ENCODE data around the gene PIERCE2.

Gene PIERCE2

GRCh38 chr15:55408012-55408928 lies at the start of gene PIERCE2, which contains the start of gene CCPG1:
PIERCE2 (plus strand) TSS chr15:55408495; CDS start chr15:55408769, 274 bp downstream.
CCPG1 (minus strand) TSS chr15:55408359; CDS start chr15:55389424, 18,935 bp downstream.
- Histone ChIP-seq H3K9me3 (no peaks in the 10 kb centered on the region), H3K4me1 (peaks cover 40% of the 10 kb centered on the region), H4K20me1 (no peaks in the 10 kb centered on the region), H3K27ac (peak within 1 kb of the TSS; percentile 78), H3K27me3 (no peaks in the 10 kb centered on the region), H3K9ac (peak within 1 kb of the TSS; percentile 79), H3K4me2 (peak within 1 kb of the TSS; percentile 87), H3K36me3 (no peaks in the 10 kb centered on the region), H3K4me3 (peak within 1 kb of the TSS; percentile 76)
- TF ChIP-seq Cebpa-rat (IDR thresholded peaks at IDR 0.05): no peak

DNA sequence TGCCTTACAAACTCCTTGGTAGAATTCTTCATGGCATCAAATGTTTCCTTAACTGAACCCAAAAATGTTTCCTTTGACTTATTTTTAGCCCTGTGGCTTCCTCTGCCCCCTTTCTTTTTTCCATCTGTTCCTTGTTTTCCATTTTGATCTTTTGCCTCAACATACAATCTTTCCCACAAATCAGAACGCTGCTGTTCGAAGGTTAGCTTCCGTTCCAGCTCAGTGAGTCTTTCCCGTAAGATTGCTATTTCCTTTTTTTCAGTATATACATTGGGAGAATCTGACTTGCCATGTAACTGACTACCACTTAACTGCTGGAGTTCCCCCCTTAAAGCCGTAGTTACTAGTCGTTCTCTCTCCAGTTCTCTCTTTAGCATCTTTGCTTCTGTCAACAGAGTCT lies 48.0 kb upstream of the PIERCE2 start:
- H3K4me2 ChIP-seq: peak overlapping the region; percentile 76
- no peaks in the 10 kb centered on the region for H3K27me3 ChIP-seq
- peaks cover 19% of the 10 kb centered on the region for H3K36me3 ChIP-seq
- peak overlapping the region; percentile 57 for H3K9ac ChIP-seq
- no peaks in the 10 kb centered on the region for H3K9me3 ChIP-seq
- peak overlapping the region; percentile 57 for H3K27ac ChIP-seq
- H4K20me1 ChIP-seq: no peaks in the 10 kb centered on the region
- H3K4me1 ChIP-seq: peaks cover 32% of the 10 kb centered on the region
- no peak for TF ChIP-seq Cebpa-rat (IDR thresholded peaks at IDR 0.05)
- H3K4me3 ChIP-seq: no peak overlapping the region; the same call in 1 of the 2 replicates

- no peaks in the 10 kb centered on the region for H4K20me1 ChIP-seq
- H3K27ac ChIP-seq: peak overlapping the region; percentile 57; the same call in 1 of the 2 replicates
- no peak overlapping the region for H3K4me3 ChIP-seq
- peaks cover 19% of the 10 kb centered on the region for H3K36me3 ChIP-seq
- no peaks in the 10 kb centered on the region for H3K9me3 ChIP-seq
- peak overlapping the region; percentile 76 for H3K4me2 ChIP-seq
- no peaks in the 10 kb centered on the region for H3K27me3 ChIP-seq
- peaks cover 24% of the 10 kb centered on the region for H3K4me1 ChIP-seq
- no peak for TF ChIP-seq Cebpa-rat (IDR thresholded peaks at IDR 0.05)
- no peak overlapping the region for H3K9ac ChIP-seq
Measured at GRCh38 chr15:55361048-55361447, 47.2 kb upstream of the PIERCE2 start.

DNA sequence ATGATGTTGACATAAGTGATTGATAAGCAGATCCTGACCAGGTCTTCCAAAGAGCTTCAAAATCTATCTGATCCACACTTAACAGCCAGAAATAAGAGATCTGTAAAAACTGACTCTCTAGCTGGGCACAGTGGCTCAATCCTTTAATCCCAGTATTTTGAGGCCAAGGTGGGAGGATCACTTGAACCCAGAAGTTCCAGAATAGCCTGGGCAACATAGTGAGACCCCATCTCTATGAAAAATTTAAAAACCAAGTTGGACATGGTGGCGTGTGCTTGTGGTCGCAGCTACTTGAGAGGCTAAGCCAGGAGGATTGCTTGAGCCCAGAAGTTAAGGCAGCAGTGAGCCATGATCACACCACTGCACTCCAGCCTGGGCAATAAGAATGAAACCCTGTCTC lies 45.7 kb upstream of the PIERCE2 start:
- peaks cover 22% of the 10 kb centered on the region for H3K4me1 ChIP-seq
- no peaks in the 10 kb centered on the region for H3K27me3 ChIP-seq
- no peak overlapping the region for H3K27ac ChIP-seq
- H4K20me1 ChIP-seq: no peaks in the 10 kb centered on the region
- no peak for TF ChIP-seq Cebpa-rat (IDR thresholded peaks at IDR 0.05)
- H3K9me3 ChIP-seq: no peaks in the 10 kb centered on the region
- peaks cover 11% of the 10 kb centered on the region; the same call in 1 of the 2 replicates for H3K36me3 ChIP-seq
- no peak overlapping the region for H3K4me3 ChIP-seq
- no peak overlapping the region for H3K4me2 ChIP-seq
- H3K9ac ChIP-seq: no peak overlapping the region

- Histone ChIP-seq H3K27me3 (no peaks in the 10 kb centered on the region), H3K27ac (no peak overlapping the region), H3K9ac (no peak overlapping the region), H3K4me3 (no peak overlapping the region), H4K20me1 (no peaks in the 10 kb centered on the region), H3K9me3 (no peaks in the 10 kb centered on the region), H3K36me3 (peaks cover 27% of the 10 kb centered on the region), H3K4me1 (peaks cover under 1% of the 10 kb centered on the region), H3K4me2 (no peak overlapping the region)
- TF ChIP-seq Cebpa-rat (IDR thresholded peaks at IDR 0.05): no peak
Measured at GRCh38 chr15:55366981-55367380, 41.3 kb upstream of the PIERCE2 start.

DNA sequence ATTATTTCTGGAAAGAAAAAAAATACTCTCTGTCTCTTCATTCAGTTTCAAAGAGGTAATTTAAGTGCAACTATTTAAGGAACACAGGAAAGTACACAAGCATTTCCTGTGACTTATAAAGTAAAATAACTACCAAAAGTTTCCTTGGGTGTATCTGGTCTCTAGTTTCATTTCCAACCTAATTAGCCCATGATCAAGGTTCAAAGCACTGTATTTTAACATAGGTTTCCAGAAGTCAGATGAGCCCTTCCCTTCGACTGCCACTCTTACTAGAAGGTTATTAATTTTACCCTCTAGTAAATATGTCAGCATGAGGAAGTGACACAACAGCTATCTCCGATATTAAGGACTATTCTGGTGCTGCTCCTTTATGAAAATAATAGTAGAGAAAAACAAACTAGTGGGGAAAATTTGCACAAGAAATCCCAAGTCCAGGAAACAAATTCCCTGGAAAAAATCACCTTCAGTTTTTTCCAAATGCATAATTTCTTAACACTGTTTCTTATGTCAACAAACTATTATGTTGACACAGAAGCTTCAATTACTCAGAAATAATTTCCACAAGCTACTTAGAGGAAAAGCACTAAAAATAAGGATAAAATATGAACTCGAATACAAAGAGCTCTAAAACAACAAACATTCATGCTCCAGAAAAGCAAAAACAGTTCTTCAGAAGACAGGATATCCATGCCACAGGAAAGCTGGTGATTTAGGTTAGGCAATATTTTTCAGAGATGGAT lies 35.4 kb upstream of the PIERCE2 start:
- H3K36me3 ChIP-seq: peaks cover 34% of the 10 kb centered on the region
- H3K9me3 ChIP-seq: no peaks in the 10 kb centered on the region
- H4K20me1 ChIP-seq: no peaks in the 10 kb centered on the region
- H3K4me3 ChIP-seq: no peak overlapping the region
- peaks cover 16% of the 10 kb centered on the region for H3K4me1 ChIP-seq
- peak overlapping the region; percentile 60 for H3K4me2 ChIP-seq
- TF ChIP-seq Cebpa-rat (IDR thresholded peaks at IDR 0.05): no peak
- no peaks in the 10 kb centered on the region for H3K27me3 ChIP-seq
- no peak overlapping the region for H3K9ac ChIP-seq
- H3K27ac ChIP-seq: peak overlapping the region; percentile 29; the same call in 1 of the 2 replicates

GRCh38 chr15:55379095-55379494 lies 29.2 kb upstream of the PIERCE2 start:
- no peaks in the 10 kb centered on the region for H3K27me3 ChIP-seq
- no peak overlapping the region for H3K4me3 ChIP-seq
- H3K36me3 ChIP-seq: peaks cover 34% of the 10 kb centered on the region
- H3K4me1 ChIP-seq: no peaks in the 10 kb centered on the region
- no peak overlapping the region for H3K4me2 ChIP-seq
- H3K27ac ChIP-seq: no peak overlapping the region
- no peak overlapping the region for H3K9ac ChIP-seq
- peaks cover 23% of the 10 kb centered on the region for H3K9me3 ChIP-seq
- no peaks in the 10 kb centered on the region for H4K20me1 ChIP-seq
- no peak for TF ChIP-seq Cebpa-rat (IDR thresholded peaks at IDR 0.05)

DNA sequence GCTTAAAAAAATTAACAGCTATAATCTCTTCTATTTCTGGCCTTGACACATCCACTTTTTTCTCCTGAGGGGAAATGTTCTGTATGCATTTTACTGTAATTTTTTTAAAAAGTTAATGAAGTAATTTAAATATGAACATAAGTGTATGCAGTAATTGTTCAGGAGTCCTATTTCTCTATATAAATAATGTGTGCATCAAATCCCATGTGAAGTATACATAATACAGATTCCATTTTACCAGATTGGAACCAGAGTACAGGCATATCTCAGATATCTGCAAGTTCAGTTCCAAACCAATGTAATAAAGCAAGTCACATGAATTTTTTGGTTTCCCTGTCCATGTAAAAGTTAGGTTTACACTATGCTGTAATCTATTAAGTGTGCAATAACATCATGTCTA lies 26.7 kb upstream of the PIERCE2 start:
- peaks cover 39% of the 10 kb centered on the region for H3K36me3 ChIP-seq
- H3K9ac ChIP-seq: no peak overlapping the region
- peaks cover 28% of the 10 kb centered on the region for H3K9me3 ChIP-seq
- no peaks in the 10 kb centered on the region for H3K4me1 ChIP-seq
- no peak overlapping the region for H3K4me3 ChIP-seq
- H3K4me2 ChIP-seq: no peak overlapping the region
- no peak overlapping the region for H3K27ac ChIP-seq
- no peak for TF ChIP-seq Cebpa-rat (IDR thresholded peaks at IDR 0.05)
- H3K27me3 ChIP-seq: no peaks in the 10 kb centered on the region
- H4K20me1 ChIP-seq: no peaks in the 10 kb centered on the region

DNA sequence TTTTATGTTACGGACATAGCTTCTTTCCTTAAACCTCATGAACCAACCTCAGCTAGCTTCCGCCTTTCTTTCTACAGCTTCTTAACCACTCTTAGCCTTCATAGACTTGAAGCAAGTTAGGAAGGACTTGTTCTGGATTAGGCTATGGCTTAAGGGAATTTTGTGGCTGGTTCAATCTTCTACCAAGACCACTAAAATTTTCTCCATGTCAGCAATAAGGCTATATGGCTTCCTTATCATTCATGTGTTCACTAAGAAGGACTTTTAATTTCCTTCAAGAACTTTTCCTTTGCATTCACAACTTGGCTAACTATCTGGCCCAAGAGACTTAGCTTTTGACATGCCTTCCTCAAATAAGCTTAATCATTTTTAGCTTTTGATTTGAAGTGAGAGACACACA lies 24.6 kb upstream of the PIERCE2 start:
- H3K4me1 ChIP-seq: no peaks in the 10 kb centered on the region
- no peaks in the 10 kb centered on the region for H4K20me1 ChIP-seq
- peaks cover 28% of the 10 kb centered on the region for H3K9me3 ChIP-seq
- H3K4me3 ChIP-seq: no peak overlapping the region
- no peak overlapping the region for H3K27ac ChIP-seq
- H3K27me3 ChIP-seq: no peaks in the 10 kb centered on the region
- H3K36me3 ChIP-seq: peaks cover 44% of the 10 kb centered on the region
- H3K4me2 ChIP-seq: no peak overlapping the region
- no peak for TF ChIP-seq Cebpa-rat (IDR thresholded peaks at IDR 0.05)
- H3K9ac ChIP-seq: no peak overlapping the region

GRCh38 chr15:55387027-55387426 lies 21.3 kb upstream of the PIERCE2 start:
- Histone ChIP-seq H3K27me3 (no peaks in the 10 kb centered on the region), H3K36me3 (peaks cover 40% of the 10 kb centered on the region), H3K27ac (no peak overlapping the region), H3K4me2 (no peak overlapping the region), H4K20me1 (no peaks in the 10 kb centered on the region), H3K9ac (no peak overlapping the region), H3K4me3 (no peak overlapping the region), H3K4me1 (no peaks in the 10 kb centered on the region), H3K9me3 (peaks cover 20% of the 10 kb centered on the region)
- no peak for TF ChIP-seq Cebpa-rat (IDR thresholded peaks at IDR 0.05)
